ENCODE measurements around the gene ARHGEF19. TPM values are rescaled to one million over a fixed set of nuclear protein-coding genes. Genes with fewer than 3 reads are reported as not detected.

The ARHGEF19 gene
- 1 to 10 TPM; 5.2 to 5.3 TPM for total RNA-seq

DNA sequence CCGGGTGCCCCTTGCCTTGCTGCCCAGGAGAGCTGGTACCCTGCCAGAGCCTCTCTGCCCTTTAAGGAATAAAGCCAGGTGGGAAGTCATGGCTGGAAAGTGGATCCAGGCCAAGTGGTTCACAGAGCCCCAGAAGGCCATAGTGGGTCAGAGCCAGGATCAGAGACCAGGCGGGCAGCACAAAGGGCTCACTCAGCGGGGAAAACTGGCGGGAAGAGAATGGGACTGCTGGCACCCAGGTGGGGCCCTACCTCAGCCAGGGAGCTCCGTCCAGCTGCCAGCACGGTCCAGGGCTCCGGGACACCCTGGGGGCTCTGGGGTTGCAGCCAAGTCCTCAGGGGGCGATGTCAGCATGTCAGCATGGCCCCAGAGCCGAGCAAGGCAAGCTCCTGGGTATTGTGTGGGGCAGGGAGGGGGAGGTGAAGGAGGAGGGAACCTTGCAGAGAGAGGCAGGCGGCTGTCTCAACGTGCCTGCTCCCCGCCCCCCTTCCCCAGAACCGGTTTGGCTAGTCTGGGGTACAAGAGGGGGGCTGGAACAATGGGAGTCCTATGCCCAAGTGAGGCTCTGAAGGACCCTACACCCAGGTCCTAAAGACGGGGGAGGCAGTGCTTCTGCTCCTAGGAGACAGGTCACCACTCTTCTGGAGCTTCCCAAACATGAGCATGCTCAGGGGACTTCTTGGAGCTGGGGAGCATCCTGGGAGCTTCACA is at the start of gene ARHGEF19:
TSS of gene ARHGEF19 (minus strand) at position 402 of the 711 bp plus-strand sequence. CDS start 3,598 bp downstream, outside the sequence.

DNA sequence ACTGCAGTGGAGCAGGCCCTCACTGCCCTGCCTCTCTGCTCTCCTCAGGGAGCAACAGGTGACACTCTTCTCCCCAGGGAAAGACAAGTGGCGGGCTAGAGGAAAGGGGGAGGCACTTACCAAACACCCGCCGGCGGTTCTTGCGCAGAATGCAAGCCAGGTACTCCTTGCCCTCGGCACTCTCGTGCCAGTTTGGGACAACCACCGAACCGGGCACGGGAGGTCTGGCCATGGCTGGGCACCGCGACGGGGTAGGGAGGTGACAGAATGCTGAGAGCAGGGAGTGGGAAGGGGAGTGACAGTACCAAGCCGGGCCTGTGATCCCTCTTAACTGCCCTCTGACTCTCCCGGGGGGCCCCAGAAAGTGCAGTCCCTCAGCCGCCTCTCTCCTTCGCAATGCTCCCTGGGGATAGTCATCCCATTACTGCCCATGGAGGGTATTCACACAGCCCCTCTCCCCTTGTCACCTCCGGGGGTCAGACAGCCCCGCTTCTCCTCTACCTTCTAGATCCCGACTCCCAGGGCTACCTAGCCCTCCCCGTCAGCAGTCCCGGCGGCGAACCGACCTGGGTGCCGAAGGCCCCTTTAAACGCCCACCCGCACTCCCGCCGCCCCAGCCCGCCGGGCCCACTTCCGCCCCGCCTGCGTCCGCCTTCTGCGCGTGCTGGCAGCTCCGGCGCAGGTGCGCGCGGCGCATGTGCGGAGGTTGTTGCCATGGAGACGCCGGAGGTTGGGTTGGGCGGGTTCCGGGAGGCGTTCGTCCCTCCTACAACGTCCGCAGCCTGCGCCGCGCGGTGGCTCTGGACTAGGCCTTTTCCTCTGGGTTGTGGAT is 24.3 kb upstream of the ARHGEF19 start, which contains the start of gene CPLANE2:
TSS of gene CPLANE2 (minus strand) at position 673 of the 832 bp plus-strand sequence. CDS start at position 232, 441 bp downstream.

GRCh38 chr1:16155537-16156410 is 56.7 kb downstream of the ARHGEF19 start, which contains the start of gene EPHA2:
EPHA2 (minus strand) TSS chr1:16156069; CDS start chr1:16155932, 137 bp downstream.

Small RNA genes within 50 kb of the gene (small RNA-seq; reads per million reads assigned to genes)
- gene MT1XP1: 0.29 to 0.34 reads per million in 2 donors

Other genes starting within 250 kb of the ARHGEF19 start
- gene ZBTB17, start 236.6 kb downstream of the ARHGEF19 start, total RNA-seq: 10 to 100 TPM; 26.0 to 40.6 TPM
- not detected for gene SRARP, start 208.4 kb downstream of the ARHGEF19 start, total RNA-seq
- under 1 TPM in 1 of 2 donors, not detected in 1; 0.33 TPM for gene HSPB7, start 194.6 kb downstream of the ARHGEF19 start, total RNA-seq
- gene CLCNKA, start 190.6 kb downstream of the ARHGEF19 start, total RNA-seq: not detected
- gene CLCNKB, start 168.9 kb downstream of the ARHGEF19 start, total RNA-seq: not detected
- gene FAM131C, start 139.0 kb downstream of the ARHGEF19 start, total RNA-seq: not detected
- 10 to 100 TPM in 1 of 2 donors, 1 to 10 TPM in 1; 2.1 to 11.7 TPM for gene EPHA2, start 56.6 kb downstream of the ARHGEF19 start, total RNA-seq
- 1 to 10 TPM; 5.7 to 7.2 TPM for gene CPLANE2, start 24.5 kb upstream of the ARHGEF19 start, total RNA-seq
- gene FBXO42, start 139.8 kb upstream of the ARHGEF19 start, total RNA-seq: 10 to 100 TPM; 12.3 to 16.9 TPM
- 10 to 100 TPM; 64.0 to 70.6 TPM for gene SZRD1, start 154.6 kb upstream of the ARHGEF19 start, total RNA-seq
- not detected for gene SPATA21, start 224.8 kb upstream of the ARHGEF19 start, total RNA-seq
- 10 to 100 TPM; 62.6 to 64.4 TPM for gene NECAP2, start 228.1 kb upstream of the ARHGEF19 start, total RNA-seq